GM18508 (cell line): ENCODE results near the gene MTX1.
"Not testable (repeated sequence)": the region's sequence is repeated elsewhere in the genome, so short reads cannot be mapped to it uniquely, and the experiment has no call there.

Source experiments
- ATAC-seq: cut with Tn5 transposase; IDR thresholded peaks from one replicate; pipeline ENCODE4 v1.9.1; 2021; ENCODE audit warnings: moderate number of reproducible peaks; ENCODE audit not compliant: insufficient read depth, unreplicated experiment

MTX1 gene

GRCh38 chr1:155232001-155232978 is 23.8 kb downstream of the MTX1 start:
- ATAC-seq, result not testable (repeated sequence)

GRCh38 chr1:155233502-155233901 is 25.0 kb downstream of the MTX1 start:
- not testable (repeated sequence) for ATAC-seq

- ATAC-seq, result not testable (repeated sequence)
These were observed 26.9 kb downstream of the MTX1 start for GRCh38 chr1:155235375-155235774.

GRCh38 chr1:155236451-155236850 is 28.0 kb downstream of the MTX1 start:
- no peak for ATAC-seq

GRCh38 chr1:155241069-155241679 is 32.7 kb downstream of the MTX1 start:
- no peak for ATAC-seq

- no peak for ATAC-seq
These were observed 33.4 kb downstream of the MTX1 start for GRCh38 chr1:155241841-155242264.

GRCh38 chr1:155242805-155243358 is 34.4 kb downstream of the MTX1 start:
- ATAC-seq, result no peak

GRCh38 chr1:155244368-155245162 is 36.1 kb downstream of the MTX1 start:
- peak; percentile 59 for ATAC-seq

GRCh38 chr1:155245163-155245524 is 36.6 kb downstream of the MTX1 start:
- ATAC-seq, result no peak

- ATAC-seq, result not testable (repeated sequence)
These were observed 38.3 kb downstream of the MTX1 start for GRCh38 chr1:155246796-155247195.

GRCh38 chr1:155247667-155248553 is 39.4 kb downstream of the MTX1 start:
- ATAC-seq, result no peak

- peak; percentile 6 for ATAC-seq
These were observed 41.7 kb downstream of the MTX1 start for GRCh38 chr1:155250246-155250632.

- peak; percentile 62 for ATAC-seq
These were observed 42.3 kb downstream of the MTX1 start for GRCh38 chr1:155250633-155251449.

- ATAC-seq, result no peak
These were observed 43.1 kb downstream of the MTX1 start for GRCh38 chr1:155251566-155251965.

- ATAC-seq, result no peak
These were observed 44.7 kb downstream of the MTX1 start for GRCh38 chr1:155253208-155253607.

- no peak for ATAC-seq
These were observed 45.3 kb downstream of the MTX1 start for GRCh38 chr1:155253797-155254196.

- ATAC-seq, result no peak
These were observed 45.8 kb downstream of the MTX1 start for GRCh38 chr1:155254228-155254713.

GRCh38 chr1:155254714-155255242 is 46.3 kb downstream of the MTX1 start:
- ATAC-seq, result no peak
